Measurements from ENCODE around the gene RPS8.

- TF ChIP-seq POLR2A (IDR thresholded peaks at IDR 0.05; ENCODE audit: borderline replicate concordance, extremely low read depth, insufficient read depth, insufficient read length) = no peak
- TF ChIP-seq POLR2AphosphoS5 (IDR thresholded peaks at IDR 0.05; ENCODE audit: low read depth, low read length) = no peak
- no peak for TF ChIP-seq EZH2 (IDR thresholded peaks at IDR 0.05)
- TF ChIP-seq EZH2phosphoT487 (IDR thresholded peaks at IDR 0.05; ENCODE audit: borderline replicate concordance) = no peak
- no peak for TF ChIP-seq CTCF (IDR thresholded peaks at IDR 0.05 in 2 of 3, conservative IDR thresholded peaks at IDR 0.05 in 1 of 3; ENCODE audit: borderline replicate concordance in 1 of 3, insufficient read depth in 1 of 3, low read depth in 2 of 3, low read length in 2 of 3)
- no peak for TF ChIP-seq MAX (IDR thresholded peaks at IDR 0.05)
- no peak for TF ChIP-seq ZNF274 (IDR thresholded peaks at IDR 0.05; ENCODE audit: low read depth, low read length)
- TF ChIP-seq ZBTB33 (IDR thresholded peaks at IDR 0.05; ENCODE audit: extremely low read depth, insufficient replicate concordance, low read length) = no peak
- no peak for TF ChIP-seq SIN3A (IDR thresholded peaks at IDR 0.05; ENCODE audit: low read depth)
Observed at GRCh38 chr1:44811234-44811633, 35.9 kb downstream of the RPS8 start.

Data from HCT116 (cell line).